ENCODE data around the gene LGALS3.
A peak's percentile ranks its signal among the peaks of the same experiment; 100 is the strongest.

The LGALS3 gene

DNA sequence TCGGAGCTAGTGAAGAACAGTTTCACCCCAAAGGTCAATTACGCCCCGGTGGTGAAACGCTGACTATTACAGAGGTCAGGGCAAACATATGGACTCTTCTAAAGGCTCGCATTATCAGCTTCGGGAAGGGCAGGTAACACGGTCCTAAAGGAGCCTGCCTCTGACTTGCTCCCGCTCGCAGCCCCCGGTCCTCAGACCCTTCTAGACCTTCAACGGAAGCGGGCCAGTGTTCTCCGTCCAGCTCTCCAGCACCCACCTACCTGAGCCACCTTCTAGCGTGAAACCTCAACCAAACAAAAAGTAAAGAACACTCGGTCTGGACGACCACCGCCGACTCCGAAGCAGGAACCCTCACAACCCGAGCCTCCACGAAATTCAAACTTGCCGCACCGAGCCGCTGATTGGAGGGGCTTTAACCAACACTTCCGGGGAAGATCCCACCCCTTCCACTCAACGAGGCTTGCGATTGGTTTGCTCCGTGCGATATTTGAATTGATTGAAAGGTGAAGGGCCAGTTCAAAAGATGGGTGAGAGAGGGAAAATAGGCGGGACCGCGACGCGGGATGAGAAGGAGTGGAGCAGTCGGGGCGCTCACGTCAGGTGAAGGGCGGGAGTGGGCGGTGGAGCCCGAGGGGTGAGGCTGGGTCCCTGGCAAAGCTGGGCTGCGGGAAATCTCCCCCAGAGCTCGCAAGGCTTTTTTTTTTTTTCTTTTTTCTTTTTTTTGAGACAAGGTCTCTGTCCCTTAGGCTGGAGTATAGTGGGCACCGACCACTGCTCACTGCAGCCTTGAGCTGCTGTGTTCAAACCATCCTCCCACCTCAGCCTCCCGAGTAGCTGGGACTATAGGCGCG lies 62.4 kb downstream of the LGALS3 start, which contains the start of gene DLGAP5:
Gene DLGAP5, minus strand, starts transcription at position 383 of the 851 bp plus-strand sequence. CDS start 2,406 bp downstream, outside the sequence.
- peak; percentile 91 for DNase-seq

- DNase-seq: no peak
Measured at GRCh38 chr14:55192054-55192621, 63.1 kb downstream of the LGALS3 start.

- DNase-seq: no peak
Measured at GRCh38 chr14:55194656-55195355, 65.8 kb downstream of the LGALS3 start.
